Limb (tissue), 2 donors: ENCODE measurements around the gene RASGRP2.
A peak's percentile ranks its signal among the peaks of the same experiment; 100 is the strongest.

ENCODE experiments used
- DNase-seq, 2 donors: peaks; one replicate each; pipeline ENCODE4 v3.0.0-alpha.2; 2016; ENCODE audit errors: extremely low spot score in 2 of 2

Gene RASGRP2

DNA sequence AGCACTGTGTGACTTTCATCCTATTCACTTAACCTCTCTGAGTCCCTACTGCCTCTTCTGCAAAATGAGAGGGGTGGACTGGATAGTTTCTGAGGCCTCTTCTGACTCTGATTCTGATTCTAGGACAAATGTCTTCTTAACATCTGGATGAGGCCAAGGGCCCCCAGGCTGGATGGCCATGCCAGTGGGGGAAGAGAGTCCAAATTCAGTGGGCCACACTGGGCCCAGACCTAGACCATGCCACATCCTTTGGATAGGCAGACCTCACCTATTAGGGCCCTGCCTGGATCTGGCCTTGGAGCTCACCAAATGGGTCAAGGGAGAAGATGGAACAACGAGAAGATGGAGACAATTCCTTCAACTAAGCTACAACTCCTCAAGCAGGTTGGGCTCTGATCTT lies 45.5 kb downstream of the RASGRP2 start:
- no peak for DNase-seq

DNA sequence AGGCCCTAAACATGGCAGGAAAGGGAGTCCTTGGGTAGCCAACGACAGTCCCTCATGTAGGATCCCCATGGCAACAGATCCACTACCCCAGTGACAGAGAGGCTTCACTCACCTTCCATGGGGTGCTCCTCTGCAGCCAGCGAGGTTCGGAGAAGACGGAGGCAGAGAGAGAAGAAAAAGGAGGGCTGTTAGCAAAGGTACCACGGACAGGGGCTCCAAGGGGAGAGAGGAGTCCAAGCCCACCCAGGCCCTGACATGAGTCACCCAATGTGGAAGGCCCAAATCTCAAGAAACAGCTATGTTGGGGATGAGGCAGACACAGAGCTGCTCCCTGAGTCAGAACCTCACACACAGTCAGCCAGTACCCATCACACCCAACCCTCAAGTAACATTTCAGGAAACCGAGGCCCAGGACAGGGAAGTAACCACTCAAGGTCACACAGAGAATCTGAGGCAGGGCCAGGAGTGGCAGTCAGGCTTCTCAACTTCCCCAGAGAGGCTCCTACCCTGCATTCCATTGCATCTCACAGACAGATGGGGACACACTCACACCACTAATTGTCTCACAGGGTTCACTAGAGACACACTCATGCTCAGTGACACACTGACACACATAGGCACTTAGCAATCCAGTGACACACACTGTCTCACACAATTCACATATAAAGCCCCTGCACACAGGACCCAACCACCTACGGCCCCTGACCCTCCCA lies 46.1 kb downstream of the RASGRP2 start:
- no peak for DNase-seq

DNA sequence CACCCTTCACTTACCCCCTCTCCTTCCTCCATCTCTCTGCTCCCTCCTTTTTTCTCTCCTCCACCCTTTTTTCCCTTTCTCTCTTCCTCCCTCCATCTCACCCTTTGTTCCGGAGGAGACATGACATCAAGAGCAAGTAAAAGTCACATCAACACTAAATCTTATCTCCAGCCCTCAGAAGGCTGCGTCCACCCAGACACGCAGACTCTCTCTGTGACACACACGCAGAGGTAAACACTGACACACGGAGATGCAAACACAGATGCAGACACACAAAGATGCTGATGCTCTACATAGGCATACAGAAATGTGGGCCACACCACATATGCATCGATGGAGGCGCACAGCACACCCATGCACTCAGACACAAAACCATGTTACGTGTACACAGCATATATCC lies 47.9 kb downstream of the RASGRP2 start:
- no peak for DNase-seq

DNA sequence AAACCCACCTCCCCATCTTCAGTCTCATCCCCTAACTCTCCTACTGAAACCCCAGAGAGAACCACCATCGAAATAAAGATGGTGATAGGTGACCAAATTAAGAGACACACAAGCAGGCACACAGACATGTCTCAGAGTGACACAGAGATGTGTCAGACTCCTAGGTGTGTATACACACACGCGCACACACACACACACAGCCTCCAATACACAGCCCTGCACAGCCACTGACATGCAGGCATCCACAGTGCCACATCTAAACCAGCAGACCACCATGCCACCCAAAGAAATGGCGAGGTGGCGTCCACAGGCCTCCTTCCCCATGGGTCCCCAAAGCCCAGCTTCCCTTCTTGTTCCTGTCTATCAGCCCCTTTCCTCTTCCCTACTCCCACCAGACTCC lies 48.4 kb downstream of the RASGRP2 start:
- DNase-seq: no peak

- DNase-seq: peak in 1 of 2 donors; percentile 68
These were observed 49.0 kb downstream of the RASGRP2 start for GRCh38 chr11:64694821-64695365.

GRCh38 chr11:64694026-64694755 lies 49.8 kb downstream of the RASGRP2 start:
- DNase-seq: no peak

DNA sequence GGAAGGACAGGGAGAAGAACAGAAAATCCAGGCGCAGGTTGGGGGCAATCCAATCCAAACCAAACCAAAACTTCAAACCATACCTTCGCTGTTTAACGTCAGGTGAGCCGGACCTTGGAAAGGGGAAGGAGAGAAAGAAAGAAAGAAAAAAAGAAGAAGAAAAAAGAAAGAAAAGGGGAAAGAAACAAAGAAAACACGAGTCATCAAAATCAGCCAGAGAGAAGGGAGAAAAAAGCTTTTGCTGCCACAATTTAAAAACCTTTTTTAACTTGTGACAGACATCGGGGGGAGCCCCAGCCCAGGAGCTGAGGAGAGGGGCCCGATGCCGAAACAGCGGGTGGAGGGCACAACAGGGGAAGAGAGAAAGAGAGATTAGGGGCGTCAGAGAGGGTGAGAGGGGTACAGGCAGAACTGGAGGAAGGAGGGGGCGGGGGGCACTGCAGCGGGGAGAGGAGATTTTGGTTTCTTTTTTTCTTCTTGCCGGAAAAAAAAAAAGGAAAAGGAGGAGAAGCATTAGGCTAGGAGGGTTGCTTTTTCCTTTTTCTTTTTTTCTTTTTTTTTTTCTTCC lies 51.1 kb downstream of the RASGRP2 start:
- no peak for DNase-seq

DNA sequence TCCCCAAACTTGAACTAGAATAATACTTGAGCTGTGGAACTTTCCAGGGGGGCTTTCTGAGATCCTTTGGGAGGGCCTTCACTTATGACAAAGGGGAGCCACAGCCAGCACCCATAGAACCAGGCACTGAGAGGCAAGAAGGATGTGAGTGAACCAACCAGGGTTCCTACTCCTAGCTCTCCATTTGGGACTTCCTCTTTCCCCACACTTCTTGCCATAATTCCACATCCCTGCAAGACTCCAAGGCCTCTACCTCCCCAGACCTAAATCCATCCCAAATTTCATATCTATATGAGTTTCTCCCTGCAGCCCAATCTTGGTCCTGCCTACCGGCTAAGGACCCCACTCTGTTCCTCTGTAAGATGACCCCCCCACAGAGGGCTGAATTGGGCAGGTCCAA lies 52.4 kb downstream of the RASGRP2 start:
- no peak for DNase-seq

DNA sequence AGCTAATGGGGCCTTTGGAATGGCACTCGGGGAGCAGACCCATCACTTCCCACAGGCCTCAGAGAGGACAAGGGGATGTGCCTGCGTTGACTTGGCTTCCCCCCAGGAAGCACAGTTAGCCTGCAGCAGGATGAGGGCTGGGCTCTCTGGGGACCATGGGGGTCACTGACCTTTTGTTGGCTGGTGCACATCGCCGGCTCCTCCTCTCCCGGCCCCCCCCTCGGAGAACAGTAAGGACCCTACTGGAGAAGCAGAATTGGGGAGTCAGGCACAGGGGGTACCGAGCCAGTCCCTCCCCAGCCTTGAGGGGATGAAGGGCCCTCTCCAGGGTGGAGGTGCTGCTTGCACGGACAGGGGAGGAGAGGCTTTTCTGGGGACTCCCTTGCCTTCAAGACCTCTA lies 53.7 kb downstream of the RASGRP2 start:
- DNase-seq: no peak

DNA sequence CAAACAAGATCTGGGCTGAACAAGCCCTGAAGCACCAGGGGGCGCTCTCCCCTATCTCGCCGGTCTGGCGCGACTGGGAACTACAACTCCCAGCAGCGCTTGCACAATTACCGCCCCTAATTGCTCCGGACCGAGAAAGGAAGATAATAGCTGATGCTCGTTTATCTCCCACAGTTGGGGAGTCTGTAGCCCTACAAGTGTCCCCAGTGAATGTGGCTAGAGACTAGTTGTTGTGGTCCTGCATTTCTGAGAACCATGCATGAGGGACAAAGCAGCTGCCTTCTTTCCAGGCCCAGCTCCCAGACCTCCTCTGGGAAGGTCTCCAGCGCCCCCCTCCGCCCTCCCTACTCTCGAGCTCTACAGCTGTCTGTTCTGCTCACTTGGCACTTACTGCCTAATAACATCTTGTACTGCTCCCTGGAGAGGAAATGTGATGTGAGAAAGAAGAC lies 55.4 kb downstream of the RASGRP2 start:
- DNase-seq: peak; percentile 93 to 97

GRCh38 chr11:64687643-64688533 lies 56.1 kb downstream of the RASGRP2 start:
- DNase-seq: no peak

- peak; percentile 35 to 48 for DNase-seq
These were observed 56.7 kb downstream of the RASGRP2 start for GRCh38 chr11:64687204-64687603.

DNA sequence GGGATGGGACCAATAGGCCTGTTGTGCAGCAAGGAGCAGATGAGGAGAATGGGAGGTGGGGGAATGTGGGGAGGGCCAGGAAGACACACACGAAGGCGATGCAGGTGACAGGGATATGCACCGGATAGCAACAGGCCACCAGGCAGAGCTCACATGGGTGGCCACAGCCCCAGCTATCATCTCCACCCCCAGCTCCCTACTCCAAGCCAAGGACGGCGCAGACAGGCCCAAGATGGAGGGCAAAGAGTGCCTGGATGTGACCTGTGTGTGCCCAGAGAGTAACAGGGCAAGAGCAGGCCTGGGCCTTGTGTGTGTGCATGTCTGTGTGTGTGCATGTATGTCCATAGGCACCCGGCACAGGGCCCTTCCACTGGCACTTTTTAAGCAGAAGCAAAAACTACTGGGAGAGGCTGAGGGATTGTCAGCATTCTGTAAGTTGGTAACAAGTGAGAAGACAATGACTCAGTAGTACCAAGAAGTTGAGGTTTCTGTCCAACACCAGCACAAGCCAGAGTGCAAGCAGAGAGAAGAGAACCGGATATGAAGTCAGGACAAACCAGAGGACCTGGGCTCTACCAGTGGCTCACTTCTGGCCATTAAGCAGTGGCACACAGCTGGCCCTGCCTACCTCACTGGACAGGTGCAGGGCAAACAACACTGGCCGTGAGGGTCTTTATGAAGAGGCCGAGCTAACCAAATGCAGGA lies 57.3 kb downstream of the RASGRP2 start:
- DNase-seq: no peak

GRCh38 chr11:64685536-64685935 lies 58.4 kb downstream of the RASGRP2 start:
- no peak for DNase-seq

GRCh38 chr11:64684357-64684756 lies 59.6 kb downstream of the RASGRP2 start:
- DNase-seq: no peak

DNA sequence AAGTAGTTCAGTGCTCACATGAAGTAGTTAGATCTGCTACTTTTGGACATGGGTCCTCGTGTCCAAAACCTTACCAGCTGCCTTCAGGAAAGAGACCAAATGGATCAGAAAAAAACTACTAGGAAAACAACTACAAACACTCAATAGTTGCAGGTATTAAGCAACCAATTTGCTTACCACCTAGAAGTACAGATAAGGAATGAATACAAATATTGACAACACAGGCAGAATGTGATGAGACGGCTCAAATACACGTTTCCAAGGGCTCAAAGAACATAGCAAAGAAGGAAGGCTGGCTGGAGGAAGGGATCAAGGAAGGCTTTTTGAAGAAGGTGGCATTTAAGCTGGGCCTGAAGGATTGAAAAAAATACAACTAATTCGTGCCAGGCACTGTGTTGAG lies 62.8 kb downstream of the RASGRP2 start:
- DNase-seq: no peak

GRCh38 chr11:64679846-64680245 lies 64.1 kb downstream of the RASGRP2 start:
- DNase-seq: no peak

DNA sequence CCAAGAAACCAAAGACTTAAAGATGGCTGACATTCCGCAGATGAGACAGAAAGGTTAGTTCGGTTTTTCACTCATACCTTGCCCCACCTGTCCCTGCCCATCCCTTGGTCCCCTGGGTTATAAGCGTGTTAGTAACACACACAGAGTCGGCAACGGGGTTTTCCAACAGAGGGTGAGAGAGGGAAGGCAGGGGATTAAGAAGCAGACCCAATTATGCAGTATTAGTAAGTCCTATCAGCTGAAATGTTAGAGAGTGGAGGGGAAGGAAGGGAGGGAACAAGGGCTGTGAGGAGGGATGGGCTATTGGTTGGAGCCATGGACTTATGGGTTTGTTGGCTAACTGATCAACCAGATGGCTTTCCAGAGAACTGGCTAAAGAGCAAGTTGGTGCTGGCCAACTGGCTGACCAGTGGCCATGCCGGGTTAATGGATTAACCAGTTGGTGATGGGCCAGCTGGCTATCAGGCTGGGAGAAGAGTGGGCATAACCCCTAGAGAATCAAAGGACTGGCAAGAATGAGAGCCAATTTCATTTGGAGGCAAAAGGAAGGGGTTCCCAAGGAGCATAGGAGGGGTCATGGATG lies 66.4 kb downstream of the RASGRP2 start:
- no peak for DNase-seq
